GM12878 (cell line): Measurements from ENCODE around the gene CADPS. TPM values are rescaled to one million over a fixed set of nuclear protein-coding genes. Genes with fewer than 3 reads are reported as not detected.

Experiments
- ATAC-seq: fragments of 200-7000 bp; cut with Tn5 transposase; 3 replicates; pipeline ENCODE4 v1.9.1; 2020; ENCODE audit warnings: mild to moderate bottlenecking, moderate library complexity
- BruUV-seq: library from RNA; stranded (reverse); fragments of 400-500 nt; replicated peaks from 2 replicates; lab custom pipeline; 2021; lab: Mats Ljungman, UMichigan
- CTCF ChIA-PET: fragments of 300-600 bp; sonication (Branson Sonifier 250); formaldehyde crosslinking; extraction: SDS; loops from one replicate; lab custom pipeline; 2021; ENCODE audit warnings: inconsistent platforms; lab: Yijun Ruan, JAX
- POLR2A ChIA-PET: fragments of 350-600 bp; formaldehyde crosslinking; extraction: SDS; loops from one replicate; lab custom pipeline; 2021; ENCODE audit warnings: inconsistent platforms; lab: Charles Lee
- RAD21 ChIA-PET: fragments of 300-600 bp; sonication (Branson Sonifier 250); formaldehyde crosslinking; loops from one replicate; lab custom pipeline; 2023; ENCODE audit warnings: antibody characterized with exemption; ENCODE audit not compliant: unreplicated experiment; lab: Charles Lee
- SMC1A ChIA-PET: fragments of 300-600 bp; sonication (Branson Sonifier 250); formaldehyde crosslinking; loops from one replicate; lab custom pipeline; 2023; ENCODE audit not compliant: unreplicated experiment, uncharacterized antibody; lab: Charles Lee
- DNase-seq: peaks from one replicate; pipeline ENCODE4 v3.0.0-alpha.2; 2011; ENCODE audit warnings: low read depth, low spot score
- FAIRE-seq: peaks from 3 replicates; lab custom pipeline; 2011; peaks lifted over from hg19 to GRCh38; lab: Jason Lieb, UNC
- H2AFZ ChIP-seq: 2 replicates; pipeline ENCODE4 v1.6.0; 2011; ENCODE audit warnings: low read depth, low read length, control low read depth; ENCODE audit not compliant: control insufficient read depth
- H3K27ac ChIP-seq: 2 replicates; pipeline ENCODE4 v1.5.1; 2011; ENCODE audit warnings: control low read depth; ENCODE audit not compliant: control insufficient read depth, insufficient read depth
- H3K27me3 ChIP-seq, 2 experiments: replicated peaks in 1 of 2; 2 replicates each; pipeline versions ENCODE4 v1.6.0 to v1.6.1; 2011; ENCODE audit warnings: low read length in 1 of 2; ENCODE audit not compliant: control insufficient read depth in 2 of 2, insufficient read depth in 2 of 2
- H3K36me3 ChIP-seq, 2 experiments: 2 replicates each; pipeline ENCODE4 v1.5.1; 2011; ENCODE audit warnings: low read length in 1 of 2; ENCODE audit not compliant: control insufficient read depth in 2 of 2, insufficient read depth in 2 of 2
- H3K4me1 ChIP-seq: 2 replicates; pipeline ENCODE4 v1.6.1; 2011; ENCODE audit warnings: mild to moderate bottlenecking, low read length, moderate library complexity, mixed read lengths; ENCODE audit not compliant: control insufficient read depth, insufficient read depth
- H3K4me2 ChIP-seq: 2 replicates; pipeline ENCODE4 v1.6.0; 2011; ENCODE audit warnings: control low read depth; ENCODE audit not compliant: control insufficient read depth, insufficient read depth
- H3K4me3 ChIP-seq: fragments of 200-600 bp; sonication (generic); 2 replicates; pipeline ENCODE4 v1.5.1; 2016
- H3K79me2 ChIP-seq: 2 replicates; pipeline ENCODE4 v1.6.0; 2011; ENCODE audit warnings: low read length; ENCODE audit not compliant: control insufficient read depth, insufficient read depth
- H3K9ac ChIP-seq: 2 replicates; pipeline ENCODE4 v1.8.0; 2011; ENCODE audit warnings: low read length, control low read depth, mixed read lengths; ENCODE audit not compliant: control insufficient read depth, insufficient read depth
- H3K9me3 ChIP-seq: replicated peaks from 3 replicates; pipeline ENCODE4 v1.5.1; 2011; ENCODE audit warnings: mild to moderate bottlenecking, low read length; ENCODE audit not compliant: control insufficient read depth, insufficient read depth
- H4K20me1 ChIP-seq: 2 replicates; pipeline ENCODE4 v1.6.0; 2011; ENCODE audit not compliant: control insufficient read depth, insufficient read depth
- CBFB ChIP-seq: IDR thresholded peaks from 2 replicates; pipeline ENCODE4 v1.6.1; 2016; ENCODE audit warnings: antibody characterized with exemption, low read depth
- CEBPB ChIP-seq, 2 experiments: fragments of 150-350 bp in 1 of 2; IDR thresholded peaks; 2 replicates each; pipeline ENCODE4 v1.6.1; 2012 to 2014; ENCODE audit warnings: low read depth in 2 of 2, low read length in 2 of 2, borderline replicate concordance in 1 of 2, inconsistent platforms in 1 of 2
- CHD1 ChIP-seq: IDR thresholded peaks from 2 replicates; pipeline ENCODE4 v1.6.1; 2012; ENCODE audit warnings: low read depth, low read length, improper control_type of control experiment
- EGR1 ChIP-seq, 2 experiments: IDR thresholded peaks; 1 replicate in 1 of 2; 2 replicates in 1 of 2; pipeline ENCODE4 v1.6.1; 2011 to 2012; ENCODE audit warnings: low read depth in 2 of 2, low read length in 2 of 2, borderline replicate concordance in 1 of 2, mild to moderate bottlenecking in 1 of 2, moderate library complexity in 1 of 2
- ETV6 ChIP-seq, 2 experiments: fragments of 450-650 bp in 1 of 2; IDR thresholded peaks in 1 of 2; conservative IDR thresholded peaks in 1 of 2; 2 replicates each; pipeline ENCODE4 v1.6.1; 2014; ENCODE audit warnings: antibody characterized with exemption in 1 of 2, borderline replicate concordance in 1 of 2, low read depth in 1 of 2, mild to moderate bottlenecking in 1 of 2, moderate library complexity in 1 of 2
- MTA3 ChIP-seq: IDR thresholded peaks from 2 replicates; pipeline ENCODE4 v1.6.1; 2012; ENCODE audit warnings: low read length, inconsistent platforms, borderline replicate concordance
- POLR2AphosphoS5 ChIP-seq: IDR thresholded peaks from 2 replicates; pipeline ENCODE4 v1.6.1; 2011; ENCODE audit warnings: mild to moderate bottlenecking, low read length, inconsistent platforms
- RCOR1 ChIP-seq: conservative IDR thresholded peaks from 2 replicates; pipeline ENCODE4 v1.6.1; 2012; ENCODE audit warnings: low read depth, low read length, improper control_type of control experiment
- STAT1 ChIP-seq: fragments of 450-650 bp; conservative IDR thresholded peaks from 2 replicates; pipeline ENCODE4 v1.6.1; 2014; ENCODE audit warnings: antibody characterized with exemption, mild to moderate bottlenecking
- SUZ12 ChIP-seq: fragments of 200-600 bp; sonication (generic); IDR thresholded peaks from one replicate; pipeline ENCODE4 v1.6.1; 2018; ENCODE audit warnings: antibody characterized with exemption, mild to moderate bottlenecking; ENCODE audit not compliant: unreplicated experiment
- YBX1 ChIP-seq: fragments of 450-650 bp; IDR thresholded peaks from 2 replicates; pipeline ENCODE4 v1.6.1; 2016; ENCODE audit warnings: antibody characterized with exemption
- ZNF207 ChIP-seq: fragments of 450-650 bp; IDR thresholded peaks from 2 replicates; pipeline ENCODE4 v1.6.1; 2014; ENCODE audit warnings: antibody characterized with exemption, mild to moderate bottlenecking, borderline replicate concordance
- ZZZ3 ChIP-seq: IDR thresholded peaks from 2 replicates; pipeline ENCODE4 v1.6.1; 2011; ENCODE audit warnings: low read depth; ENCODE audit not compliant: control insufficient read depth, insufficient read length
- WGBS: methylation state at CpG from one replicate; pipeline ENCODE4 v1.1.6; 2016; ENCODE audit warnings: low lambda C conversion rate; ENCODE audit not compliant: insufficient replicate concordance, insufficient coverage; ENCODE audit errors: missing lambda C conversion rate; 5-methylcytosine and 5-hydroxymethylcytosine counted together
- in situ Hi-C: fragments of 300-500 bp; cut with MboI; formaldehyde crosslinking; loops from 9 replicates; pipeline ENCODE4 v1.14.3; 2018; ENCODE audit warnings: mixed read lengths
- intact Hi-C: fragments of 100-400 bp; cut with micrococcal nuclease; formaldehyde crosslinking; loops from one replicate; pipeline ENCODE4 v1.14.2; 2022; ENCODE audit not compliant: unreplicated experiment
- polyA plus RNA-seq, 11 experiments: library from polyadenylated mRNA; depleted of rRNA in 4 of 11; unstranded in 6 of 11; stranded (reverse) in 5 of 11; fragments of >200 nt; fragmentation: Nextera tagmentation in 4 of 11; fragmentation: Illumina TruSeq in 1 of 11; extraction: Ambion mirVana in 4 of 11; extraction: Trizol in 1 of 11; gene quantifications; 1 replicate in 1 of 11; 2 replicates in 10 of 11; pipeline versions ENCODE4 v1.2.1 to v1.2.3, GENCODE V29; 2011 to 2016; ENCODE audit warnings: inconsistent platforms in 2 of 11, missing spikeins in 2 of 11, low read depth in 1 of 11
- total RNA-seq, 4 experiments: library from RNA; depleted of rRNA in 3 of 4; stranded (reverse); fragments of >200 nt in 3 of 4; fragmentation: Illumina TruSeq in 1 of 4; extraction: Trizol in 1 of 4; gene quantifications; 2 replicates each; pipeline versions ENCODE4 v1.2.1 to v1.2.3, GENCODE V29; 2013 to 2021
- TF ChIP-seq, protein P1 (sequence below): IDR thresholded peaks from 2 replicates; pipeline ENCODE4 v1.6.1; 2012; ENCODE audit warnings: improper control_type of control experiment, low read depth, low read length; ENCODE audit not compliant: insufficient replicate concordance
- TF ChIP-seq, protein P2 (sequence below), 3 experiments: IDR thresholded peaks in 2 of 3; conservative IDR thresholded peaks in 1 of 3; 2 replicates each; pipeline ENCODE4 v1.5.1; 2011; ENCODE audit warnings: low read depth in 3 of 3, low read length in 3 of 3, mild to moderate bottlenecking in 3 of 3, control low read depth in 2 of 3, moderate library complexity in 2 of 3, inconsistent platforms in 1 of 3, mixed read lengths in 1 of 3; ENCODE audit not compliant: control insufficient read depth in 2 of 3, insufficient read depth in 1 of 3; ENCODE audit errors: extremely low read depth in 1 of 3
- TF ChIP-seq, protein P3 (sequence below): IDR thresholded peaks from 2 replicates; pipeline ENCODE4 v1.6.1; 2012; ENCODE audit warnings: low read depth, low read length, improper control_type of control experiment

CADPS gene
- total and polyA plus RNA-seq, 10 of the 15 experiments (the other 5 are each of a cell fraction or from before 2014, with no cell fraction given): 0.20 TPM; not detected in 9

DNA sequence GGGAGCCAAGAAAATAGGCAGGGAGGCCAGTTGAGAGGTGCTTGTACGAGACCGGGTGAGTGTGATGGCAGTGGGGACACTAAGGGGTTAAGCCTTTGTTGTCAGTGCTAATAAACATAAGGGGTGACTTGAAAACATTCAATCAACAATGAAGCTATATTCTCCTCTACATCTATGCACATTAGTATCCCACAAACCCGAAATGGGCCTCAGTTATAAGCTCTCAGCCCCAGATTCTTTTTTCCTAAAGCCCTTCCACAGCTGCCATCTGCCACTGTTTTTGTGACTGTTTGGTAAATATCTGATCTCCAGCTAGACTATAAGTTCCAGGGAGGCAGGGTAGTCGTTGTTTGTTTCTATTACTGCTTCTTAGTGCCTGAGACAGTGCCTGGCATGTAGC, 118.2 kb downstream of the CADPS start (continued):
- TF ChIP-seq, protein P1, sequence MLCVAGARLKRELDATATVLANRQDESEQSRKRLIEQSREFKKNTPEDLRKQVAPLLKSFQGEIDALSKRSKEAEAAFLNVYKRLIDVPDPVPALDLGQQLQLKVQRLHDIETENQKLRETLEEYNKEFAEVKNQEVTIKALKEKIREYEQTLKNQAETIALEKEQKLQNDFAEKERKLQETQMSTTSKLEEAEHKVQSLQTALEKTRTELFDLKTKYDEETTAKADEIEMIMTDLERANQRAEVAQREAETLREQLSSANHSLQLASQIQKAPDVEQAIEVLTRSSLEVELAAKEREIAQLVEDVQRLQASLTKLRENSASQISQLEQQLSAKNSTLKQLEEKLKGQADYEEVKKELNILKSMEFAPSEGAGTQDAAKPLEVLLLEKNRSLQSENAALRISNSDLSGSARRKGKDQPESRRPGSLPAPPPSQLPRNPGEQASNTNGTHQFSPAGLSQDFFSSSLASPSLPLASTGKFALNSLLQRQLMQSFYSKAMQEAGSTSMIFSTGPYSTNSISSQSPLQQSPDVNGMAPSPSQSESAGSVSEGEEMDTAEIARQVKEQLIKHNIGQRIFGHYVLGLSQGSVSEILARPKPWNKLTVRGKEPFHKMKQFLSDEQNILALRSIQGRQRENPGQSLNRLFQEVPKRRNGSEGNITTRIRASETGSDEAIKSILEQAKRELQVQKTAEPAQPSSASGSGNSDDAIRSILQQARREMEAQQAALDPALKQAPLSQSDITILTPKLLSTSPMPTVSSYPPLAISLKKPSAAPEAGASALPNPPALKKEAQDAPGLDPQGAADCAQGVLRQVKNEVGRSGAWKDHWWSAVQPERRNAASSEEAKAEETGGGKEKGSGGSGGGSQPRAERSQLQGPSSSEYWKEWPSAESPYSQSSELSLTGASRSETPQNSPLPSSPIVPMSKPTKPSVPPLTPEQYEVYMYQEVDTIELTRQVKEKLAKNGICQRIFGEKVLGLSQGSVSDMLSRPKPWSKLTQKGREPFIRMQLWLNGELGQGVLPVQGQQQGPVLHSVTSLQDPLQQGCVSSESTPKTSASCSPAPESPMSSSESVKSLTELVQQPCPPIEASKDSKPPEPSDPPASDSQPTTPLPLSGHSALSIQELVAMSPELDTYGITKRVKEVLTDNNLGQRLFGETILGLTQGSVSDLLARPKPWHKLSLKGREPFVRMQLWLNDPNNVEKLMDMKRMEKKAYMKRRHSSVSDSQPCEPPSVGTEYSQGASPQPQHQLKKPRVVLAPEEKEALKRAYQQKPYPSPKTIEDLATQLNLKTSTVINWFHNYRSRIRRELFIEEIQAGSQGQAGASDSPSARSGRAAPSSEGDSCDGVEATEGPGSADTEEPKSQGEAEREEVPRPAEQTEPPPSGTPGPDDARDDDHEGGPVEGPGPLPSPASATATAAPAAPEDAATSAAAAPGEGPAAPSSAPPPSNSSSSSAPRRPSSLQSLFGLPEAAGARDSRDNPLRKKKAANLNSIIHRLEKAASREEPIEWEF: no peak
- no peak for TF ChIP-seq POLR2AphosphoS5
- no peak for TF ChIP-seq STAT1
- no peak for TF ChIP-seq CHD1
- no peak for TF ChIP-seq RCOR1
- TF ChIP-seq SUZ12: no peak
- no peak for TF ChIP-seq CEBPB (IDR thresholded peaks at IDR 0.05; ENCODE audit: borderline replicate concordance in 1 of 2, low read depth in 2 of 2, low read length in 2 of 2)

DNA sequence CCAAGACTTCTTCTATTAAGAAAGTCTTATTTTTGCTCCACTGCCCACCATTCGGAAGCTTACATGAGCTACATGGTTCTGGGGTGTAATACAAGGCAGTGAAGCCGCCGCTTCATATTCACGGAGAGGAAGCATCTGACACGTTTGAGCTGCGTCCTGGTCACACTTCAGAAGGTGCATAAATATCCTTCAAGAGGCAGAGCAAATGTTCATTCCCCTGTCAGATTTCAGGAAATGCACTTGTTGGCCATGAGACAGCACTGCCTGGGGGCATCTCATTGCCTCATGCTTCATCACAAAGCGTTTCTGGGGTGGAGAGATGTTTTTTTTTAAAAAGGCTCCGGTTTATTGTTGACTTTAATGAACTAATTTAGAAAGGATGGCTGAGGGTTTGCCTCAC, 119.9 kb downstream of the CADPS start:
- Histone ChIP-seq H3K9me3 (no peaks in the 10 kb centered on the region), H3K27ac (no peak overlapping the region), H3K36me3 (no peaks in the 10 kb centered on the region), H2AFZ (no peak overlapping the region), H3K79me2 (no peaks in the 10 kb centered on the region), H4K20me1 (no peaks in the 10 kb centered on the region), H3K4me1 (no peaks in the 10 kb centered on the region), H3K27me3 (no peaks in the 10 kb centered on the region), H3K9ac (no peak overlapping the region), H3K4me2 (no peak overlapping the region), H3K4me3 (no peak overlapping the region)
- intact Hi-C loops (no loop called here), in situ Hi-C loops (no loop called here)
- BruUV-seq: no TSS peak
- ATAC-seq (no peak; the same call in 2 of the 3 replicates), DNase-seq (no peak), FAIRE-seq (no peak)
- 30% methylated on average over 8 of the region's 8 CpGs for WGBS
- RAD21 ChIA-PET: no interaction called here
- POLR2A ChIA-PET: no interaction called here
- CTCF ChIA-PET: no interaction called here
- SMC1A ChIA-PET: no interaction called here
- TF ChIP-seq ZZZ3: no peak
- TF ChIP-seq, protein P2, sequence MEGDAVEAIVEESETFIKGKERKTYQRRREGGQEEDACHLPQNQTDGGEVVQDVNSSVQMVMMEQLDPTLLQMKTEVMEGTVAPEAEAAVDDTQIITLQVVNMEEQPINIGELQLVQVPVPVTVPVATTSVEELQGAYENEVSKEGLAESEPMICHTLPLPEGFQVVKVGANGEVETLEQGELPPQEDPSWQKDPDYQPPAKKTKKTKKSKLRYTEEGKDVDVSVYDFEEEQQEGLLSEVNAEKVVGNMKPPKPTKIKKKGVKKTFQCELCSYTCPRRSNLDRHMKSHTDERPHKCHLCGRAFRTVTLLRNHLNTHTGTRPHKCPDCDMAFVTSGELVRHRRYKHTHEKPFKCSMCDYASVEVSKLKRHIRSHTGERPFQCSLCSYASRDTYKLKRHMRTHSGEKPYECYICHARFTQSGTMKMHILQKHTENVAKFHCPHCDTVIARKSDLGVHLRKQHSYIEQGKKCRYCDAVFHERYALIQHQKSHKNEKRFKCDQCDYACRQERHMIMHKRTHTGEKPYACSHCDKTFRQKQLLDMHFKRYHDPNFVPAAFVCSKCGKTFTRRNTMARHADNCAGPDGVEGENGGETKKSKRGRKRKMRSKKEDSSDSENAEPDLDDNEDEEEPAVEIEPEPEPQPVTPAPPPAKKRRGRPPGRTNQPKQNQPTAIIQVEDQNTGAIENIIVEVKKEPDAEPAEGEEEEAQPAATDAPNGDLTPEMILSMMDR (IDR thresholded peaks at IDR 0.05 in 2 of 3, conservative IDR thresholded peaks at IDR 0.05 in 1 of 3; ENCODE audit: control insufficient read depth in 2 of 3, extremely low read depth in 1 of 3, insufficient read depth in 1 of 3, low read depth in 3 of 3, low read length in 3 of 3): no peak
- TF ChIP-seq YBX1: no peak
- TF ChIP-seq EGR1 (IDR thresholded peaks at IDR 0.05; ENCODE audit: borderline replicate concordance in 1 of 2, low read depth in 2 of 2, low read length in 2 of 2): no peak
- TF ChIP-seq, protein P3, sequence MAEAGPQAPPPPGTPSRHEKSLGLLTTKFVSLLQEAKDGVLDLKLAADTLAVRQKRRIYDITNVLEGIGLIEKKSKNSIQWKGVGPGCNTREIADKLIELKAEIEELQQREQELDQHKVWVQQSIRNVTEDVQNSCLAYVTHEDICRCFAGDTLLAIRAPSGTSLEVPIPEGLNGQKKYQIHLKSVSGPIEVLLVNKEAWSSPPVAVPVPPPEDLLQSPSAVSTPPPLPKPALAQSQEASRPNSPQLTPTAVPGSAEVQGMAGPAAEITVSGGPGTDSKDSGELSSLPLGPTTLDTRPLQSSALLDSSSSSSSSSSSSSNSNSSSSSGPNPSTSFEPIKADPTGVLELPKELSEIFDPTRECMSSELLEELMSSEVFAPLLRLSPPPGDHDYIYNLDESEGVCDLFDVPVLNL: no peak
- TF ChIP-seq ETV6 (conservative IDR thresholded peaks at IDR 0.05 in 1 of 2, IDR thresholded peaks at IDR 0.05 in 1 of 2; ENCODE audit: borderline replicate concordance in 1 of 2, low read depth in 1 of 2): no peak
- no peak for TF ChIP-seq CBFB
- TF ChIP-seq ZNF207: no peak
- TF ChIP-seq MTA3: no peak
